ENCODE data around the gene DTX3. TPM values are rescaled to one million over a fixed set of nuclear protein-coding genes. Genes with fewer than 3 reads are reported as not detected.

The DTX3 gene
- total and polyA plus RNA-seq, 2 of the 13 experiments (the other 11 are each of a cell fraction or from before 2014, with no cell fraction given): 9.0 to 27.2 TPM

DNA sequence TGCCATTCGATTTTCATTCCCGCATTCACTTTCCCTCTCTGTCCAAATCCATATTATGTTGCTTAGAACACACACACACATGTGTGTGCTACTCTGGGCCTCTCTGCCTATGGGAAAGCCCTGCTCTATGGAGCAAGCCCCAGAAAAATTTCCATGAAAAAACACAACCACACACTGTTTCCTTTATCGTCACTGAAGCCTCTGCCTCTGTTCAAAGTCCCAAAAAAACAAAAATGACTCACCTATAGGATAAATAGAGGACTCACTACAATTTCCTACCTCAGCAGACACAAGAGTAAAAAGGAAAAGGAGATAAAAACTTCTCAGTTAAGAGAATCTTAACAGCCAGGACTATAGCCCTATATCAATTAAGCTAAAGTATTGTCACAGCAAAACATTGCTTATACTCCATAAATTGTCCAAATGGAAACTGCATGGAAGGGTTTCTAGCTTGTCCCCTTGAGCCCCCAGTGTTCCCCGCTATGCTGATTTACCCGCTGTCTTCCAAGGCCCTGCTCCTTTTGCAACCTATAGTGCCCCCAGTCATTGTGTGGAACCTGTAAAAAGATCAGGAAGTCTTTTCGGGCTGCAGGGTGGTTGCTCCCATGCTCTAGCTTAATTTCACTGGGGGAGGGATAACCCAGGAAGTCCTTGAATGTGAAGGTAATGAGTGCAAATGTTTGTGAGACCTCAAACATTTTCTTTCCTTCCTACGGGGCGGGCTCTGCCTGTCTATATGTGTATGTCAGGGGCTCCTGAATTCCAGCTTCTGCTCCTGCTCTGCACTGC is 24.8 kb upstream of the DTX3 start (continued):
- TF ChIP-seq FOXP4 (CRISPR knock-in tag; IDR thresholded peaks at IDR 0.05): peak; percentile 51; the same call in 1 of the 2 replicates
- TF ChIP-seq TEAD3 (CRISPR knock-in tag; optimal IDR thresholded peaks at IDR 0.05; ENCODE audit: borderline replicate concordance): peak; percentile 46
- TF ChIP-seq, protein P1, sequence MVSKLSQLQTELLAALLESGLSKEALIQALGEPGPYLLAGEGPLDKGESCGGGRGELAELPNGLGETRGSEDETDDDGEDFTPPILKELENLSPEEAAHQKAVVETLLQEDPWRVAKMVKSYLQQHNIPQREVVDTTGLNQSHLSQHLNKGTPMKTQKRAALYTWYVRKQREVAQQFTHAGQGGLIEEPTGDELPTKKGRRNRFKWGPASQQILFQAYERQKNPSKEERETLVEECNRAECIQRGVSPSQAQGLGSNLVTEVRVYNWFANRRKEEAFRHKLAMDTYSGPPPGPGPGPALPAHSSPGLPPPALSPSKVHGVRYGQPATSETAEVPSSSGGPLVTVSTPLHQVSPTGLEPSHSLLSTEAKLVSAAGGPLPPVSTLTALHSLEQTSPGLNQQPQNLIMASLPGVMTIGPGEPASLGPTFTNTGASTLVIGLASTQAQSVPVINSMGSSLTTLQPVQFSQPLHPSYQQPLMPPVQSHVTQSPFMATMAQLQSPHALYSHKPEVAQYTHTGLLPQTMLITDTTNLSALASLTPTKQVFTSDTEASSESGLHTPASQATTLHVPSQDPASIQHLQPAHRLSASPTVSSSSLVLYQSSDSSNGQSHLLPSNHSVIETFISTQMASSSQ (IDR thresholded peaks at IDR 0.05; ENCODE audit: low read depth): no peak
- TF ChIP-seq, protein P1 (CRISPR knock-in tag; IDR thresholded peaks at IDR 0.05; ENCODE audit: borderline replicate concordance): 0 out of 2 replicates have a peak, but pooled peaks have one; percentile 10
- TF ChIP-seq NFAT5 (CRISPR knock-in tag; IDR thresholded peaks at IDR 0.05): no peak
- no peak for TF ChIP-seq DNMT1 (CRISPR knock-in tag; IDR thresholded peaks at IDR 0.05)
- TF ChIP-seq HNRNPH1 (optimal IDR thresholded peaks at IDR 0.05; ENCODE audit: low read depth, low read length): no peak
- TF ChIP-seq PHF8 (CRISPR knock-in tag; IDR thresholded peaks at IDR 0.05): no peak
- TF ChIP-seq ZNF761 (CRISPR knock-in tag; conservative IDR thresholded peaks at IDR 0.05): no peak
- TF ChIP-seq ZNF350 (CRISPR knock-in tag; IDR thresholded peaks at IDR 0.05; ENCODE audit: borderline replicate concordance, low read depth): no peak
- no peak for TF ChIP-seq SALL2 (CRISPR knock-in tag; IDR thresholded peaks at IDR 0.05)
- peak; percentile 26; the same call in 1 of the 2 replicates for TF ChIP-seq SMC3 (IDR thresholded peaks at IDR 0.05; ENCODE audit: low read length)
- TF ChIP-seq SCMH1 (CRISPR knock-in tag; IDR thresholded peaks at IDR 0.05; ENCODE audit: borderline replicate concordance): no peak
- TF ChIP-seq DNMT3B (CRISPR knock-in tag; conservative IDR thresholded peaks at IDR 0.05): no peak

All from HepG2 (cell line).